DOHH2 (cell line): ENCODE results near the gene CH25H.

Experiments used
- EZH2phosphoT487 ChIP-seq: fragments of 200-600 bp; sonication (generic); IDR thresholded peaks from 2 replicates; pipeline ENCODE4 v1.6.1; 2017; ENCODE audit warnings: borderline replicate concordance, mild to moderate bottlenecking, antibody characterized with exemption, low read length, moderate library complexity, mixed read lengths
- TF ChIP-seq, protein P1 (sequence below): fragments of 200-600 bp; sonication (generic); IDR thresholded peaks from one replicate; pipeline ENCODE4 v1.5.1; 2014; ENCODE audit warnings: antibody characterized with exemption, mild to moderate bottlenecking, low read depth, low read length; ENCODE audit not compliant: poor library complexity, severe bottlenecking

DNA sequence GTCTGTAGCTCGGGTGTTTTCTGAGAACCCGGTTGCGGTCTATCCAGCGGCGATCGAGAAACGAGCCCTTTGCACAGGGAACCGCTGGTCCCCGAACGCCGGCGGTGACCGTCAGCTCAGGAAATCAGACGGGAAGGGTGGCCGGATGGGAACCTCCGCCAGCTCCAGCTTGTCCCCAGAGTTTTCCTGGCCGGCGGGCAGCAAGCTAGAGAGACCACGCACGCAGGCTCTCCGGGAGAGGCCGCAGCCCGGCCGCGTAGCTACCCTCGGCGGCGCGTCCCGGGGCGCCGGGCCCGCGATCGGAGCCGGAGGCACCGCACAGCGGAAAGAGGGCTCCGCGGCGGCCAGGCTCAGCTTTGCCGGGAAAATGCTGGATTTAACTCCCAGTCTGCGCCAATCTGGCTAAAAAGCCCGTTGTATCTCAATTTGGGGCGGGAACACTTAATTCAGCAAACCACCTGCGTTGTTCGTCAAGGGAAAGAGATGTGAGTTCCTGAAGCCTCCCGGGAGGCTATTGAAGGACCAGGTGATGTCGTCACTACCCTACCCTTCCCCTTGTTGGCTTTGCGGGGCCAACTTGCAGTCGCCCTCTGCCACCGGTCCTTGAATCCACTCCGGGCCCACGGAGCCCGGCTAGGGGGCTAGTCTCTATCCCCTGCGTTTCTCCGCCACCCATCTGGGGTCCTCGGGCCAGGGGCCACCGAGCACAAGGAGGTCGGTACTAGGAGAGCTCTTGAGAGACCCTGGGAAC lies 859 bp upstream of the CH25H start:
- TF ChIP-seq, protein P1, sequence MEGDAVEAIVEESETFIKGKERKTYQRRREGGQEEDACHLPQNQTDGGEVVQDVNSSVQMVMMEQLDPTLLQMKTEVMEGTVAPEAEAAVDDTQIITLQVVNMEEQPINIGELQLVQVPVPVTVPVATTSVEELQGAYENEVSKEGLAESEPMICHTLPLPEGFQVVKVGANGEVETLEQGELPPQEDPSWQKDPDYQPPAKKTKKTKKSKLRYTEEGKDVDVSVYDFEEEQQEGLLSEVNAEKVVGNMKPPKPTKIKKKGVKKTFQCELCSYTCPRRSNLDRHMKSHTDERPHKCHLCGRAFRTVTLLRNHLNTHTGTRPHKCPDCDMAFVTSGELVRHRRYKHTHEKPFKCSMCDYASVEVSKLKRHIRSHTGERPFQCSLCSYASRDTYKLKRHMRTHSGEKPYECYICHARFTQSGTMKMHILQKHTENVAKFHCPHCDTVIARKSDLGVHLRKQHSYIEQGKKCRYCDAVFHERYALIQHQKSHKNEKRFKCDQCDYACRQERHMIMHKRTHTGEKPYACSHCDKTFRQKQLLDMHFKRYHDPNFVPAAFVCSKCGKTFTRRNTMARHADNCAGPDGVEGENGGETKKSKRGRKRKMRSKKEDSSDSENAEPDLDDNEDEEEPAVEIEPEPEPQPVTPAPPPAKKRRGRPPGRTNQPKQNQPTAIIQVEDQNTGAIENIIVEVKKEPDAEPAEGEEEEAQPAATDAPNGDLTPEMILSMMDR = no peak
- peak; percentile 21; the same call in 1 of the 2 replicates for TF ChIP-seq EZH2phosphoT487
